ENCODE results near the gene RASAL3.
A peak's percentile ranks its signal among the peaks of the same experiment; 100 is the strongest.
"Not testable (repeated sequence)": the region's sequence is repeated elsewhere in the genome, so short reads cannot be mapped to it uniquely, and the experiment has no call there.

Gene RASAL3

DNA sequence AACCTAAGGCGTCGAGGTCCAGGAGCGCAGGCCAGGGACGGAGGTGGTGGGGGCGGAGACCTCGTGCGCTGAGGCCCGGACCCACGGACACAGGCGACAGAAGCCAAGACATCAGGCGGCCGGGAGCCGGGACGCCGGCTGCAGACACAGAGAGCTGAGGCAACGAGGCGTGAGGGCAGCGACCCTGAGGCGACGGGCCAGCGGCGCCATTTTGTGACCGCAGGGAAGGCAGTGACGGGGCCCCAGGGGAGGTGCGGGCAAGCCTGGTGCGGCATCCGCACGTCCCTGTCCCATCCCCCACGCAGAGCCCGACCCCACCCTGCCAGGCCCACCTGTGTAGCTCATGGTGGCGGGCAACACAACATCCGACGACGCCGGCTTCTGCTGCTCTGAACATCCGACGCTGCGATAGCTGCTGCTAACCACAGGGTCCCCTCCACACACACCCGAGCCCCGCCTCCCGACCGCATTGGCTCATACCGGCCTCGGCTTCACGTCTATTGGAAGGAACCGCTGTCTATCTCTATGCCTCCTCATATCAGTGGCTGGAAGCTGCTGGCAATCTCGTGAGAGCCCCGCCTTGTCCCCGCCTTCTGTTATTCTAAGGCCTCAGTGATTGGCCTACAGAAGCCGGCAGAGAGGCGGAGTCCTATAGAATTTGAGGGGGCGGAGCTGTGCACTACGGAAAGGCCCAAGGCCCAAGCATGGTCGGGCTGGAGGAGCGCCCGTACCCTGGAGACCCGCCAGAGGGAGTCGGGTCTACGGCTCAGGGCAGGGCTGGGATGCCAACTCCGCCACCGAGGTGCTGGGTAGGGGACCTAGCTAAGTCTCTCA is 45.5 kb downstream of the RASAL3 start, which contains the start of gene AKAP8L:
AKAP8L (minus strand) TSS at position 410 of the 834 bp plus-strand sequence; CDS start at position 345, 65 bp downstream.
- peak; percentile 99 for FAIRE-seq

GRCh38 chr19:15418231-15418578 is 46.1 kb downstream of the RASAL3 start:
- no peak for FAIRE-seq

DNA sequence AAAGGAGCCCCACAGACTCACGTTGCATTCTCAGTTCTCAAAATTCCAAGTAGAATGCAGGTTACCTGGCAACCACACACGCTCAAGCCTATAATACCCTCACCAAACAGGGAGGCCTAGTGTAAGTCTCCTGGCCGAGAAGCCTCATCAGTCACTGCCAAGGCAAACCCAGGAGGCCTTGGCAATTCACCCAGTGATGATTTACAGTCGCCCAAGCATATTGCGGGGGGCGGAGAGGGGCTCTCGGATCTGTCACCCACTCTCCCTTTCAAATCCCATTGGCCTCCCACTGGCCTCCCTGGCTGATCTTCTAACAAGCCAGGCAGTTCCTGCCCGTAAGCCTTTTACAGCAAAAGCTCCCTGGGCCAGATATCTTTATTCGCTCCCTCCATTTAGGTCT is 46.6 kb downstream of the RASAL3 start:
- no peak for FAIRE-seq

DNA sequence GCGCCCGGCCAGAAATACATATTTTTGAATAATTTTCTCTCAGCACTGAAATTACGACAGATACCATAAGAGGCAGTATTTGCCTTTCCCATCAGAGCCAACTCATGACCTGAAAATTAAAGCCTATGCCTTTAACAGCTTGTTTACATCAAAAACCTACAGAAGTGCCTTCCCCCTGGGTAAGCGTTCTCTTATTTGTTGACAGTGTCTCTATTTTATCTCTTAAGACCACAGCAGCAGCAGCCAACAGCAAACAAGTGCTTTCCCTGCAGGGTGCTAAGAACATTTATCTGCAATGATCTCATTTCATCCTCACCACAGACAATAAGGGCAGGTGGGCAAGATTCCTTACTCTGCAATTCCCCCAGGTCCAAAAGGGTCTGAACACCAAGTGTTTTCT is 51.5 kb downstream of the RASAL3 start:
- FAIRE-seq: no peak

GRCh38 chr19:15411351-15411750 is 53.0 kb downstream of the RASAL3 start:
- FAIRE-seq: not testable (repeated sequence)

DNA sequence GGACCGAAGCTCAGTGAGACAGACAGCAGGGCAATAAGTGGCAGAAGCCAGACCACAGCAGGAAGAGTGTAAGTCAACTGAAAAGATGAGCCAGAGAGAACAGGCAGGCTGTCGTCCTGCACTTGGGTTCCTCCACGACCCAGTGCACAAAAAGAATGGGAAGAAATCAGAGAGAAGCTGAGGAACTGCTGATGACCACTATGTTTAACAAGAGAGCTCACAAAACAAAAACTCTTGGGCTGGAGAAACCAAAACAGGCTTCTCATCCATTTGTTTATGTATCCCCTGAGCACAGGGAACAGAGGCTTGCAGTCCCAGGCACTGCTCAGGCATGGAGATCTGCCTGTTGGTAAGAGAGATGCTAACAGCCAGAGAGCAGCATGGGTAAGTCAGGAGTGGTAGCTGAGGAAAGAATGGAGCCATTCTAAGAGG is 59.5 kb downstream of the RASAL3 start:
- no peak for FAIRE-seq

DNA sequence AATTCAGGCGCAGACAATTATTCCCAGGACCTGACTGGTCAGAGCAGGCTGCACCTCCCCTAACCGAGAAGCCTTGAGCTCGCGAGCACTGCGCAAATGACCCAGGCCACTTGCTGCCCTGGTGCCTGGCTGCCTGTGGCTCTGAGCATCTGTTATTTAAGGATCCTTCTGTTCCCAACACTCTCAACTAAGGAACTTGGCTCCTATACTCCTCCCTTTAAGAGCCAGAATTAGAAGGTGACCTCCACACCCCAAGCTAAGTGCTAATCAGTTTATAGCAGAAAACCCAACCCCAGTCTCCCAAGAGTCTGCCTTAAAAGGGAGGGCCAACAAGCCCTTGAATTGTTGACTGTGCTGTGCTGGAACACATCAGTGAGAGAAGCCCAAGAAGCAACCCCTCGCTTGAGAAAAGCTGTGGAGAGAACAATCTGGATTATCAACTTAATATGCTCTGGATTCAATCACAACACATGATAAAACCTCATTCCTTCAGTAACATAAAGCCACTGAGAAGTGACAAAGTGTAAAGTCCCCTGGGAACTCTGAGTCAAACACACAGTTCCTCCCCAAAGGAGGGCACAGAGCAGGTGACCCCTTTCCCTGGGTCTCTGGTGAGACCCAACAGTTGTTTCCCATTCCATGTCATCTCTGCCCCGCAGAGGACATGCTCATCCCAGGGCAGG is 60.1 kb downstream of the RASAL3 start:
- FAIRE-seq: no peak

GRCh38 chr19:15403151-15403531 is 61.2 kb downstream of the RASAL3 start:
- no peak for FAIRE-seq

DNA sequence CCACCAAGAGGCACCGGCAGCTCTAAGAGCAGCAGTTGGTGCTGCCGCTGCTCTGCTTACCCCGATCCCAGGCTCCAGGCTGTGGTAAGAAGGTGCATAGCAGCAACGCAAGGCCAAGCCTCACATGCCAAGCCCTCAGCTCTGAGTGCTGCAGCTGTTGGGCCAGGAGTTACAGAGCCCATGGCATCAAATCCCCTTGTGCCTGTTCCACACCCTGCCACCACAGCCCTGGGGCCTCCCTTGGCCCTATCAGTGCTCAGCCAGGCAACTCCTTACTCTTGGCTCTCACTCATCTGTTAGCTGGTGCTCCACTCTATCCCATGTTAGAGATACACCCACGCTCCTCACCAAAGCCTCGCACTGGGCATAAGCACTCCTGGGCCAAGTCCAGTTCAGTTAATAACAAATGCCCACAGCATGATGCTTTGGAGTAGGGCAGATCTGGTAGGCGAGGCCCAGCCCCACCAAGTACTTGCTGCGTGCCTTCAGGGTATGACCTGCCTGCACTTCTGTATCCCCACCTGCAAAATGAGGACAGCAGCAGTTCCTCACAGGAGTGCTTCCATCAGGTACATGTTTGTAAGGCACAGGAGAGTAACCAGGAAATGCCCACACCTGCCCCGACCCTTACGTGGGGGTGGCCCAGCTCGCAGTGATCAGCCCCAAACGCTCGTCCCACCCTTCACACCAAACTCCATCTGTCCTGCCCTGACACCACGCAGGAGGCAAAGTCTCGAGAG is 61.8 kb downstream of the RASAL3 start:
- no peak for FAIRE-seq
